Measurements from ENCODE around the gene UQCRQ.

Gene UQCRQ

DNA sequence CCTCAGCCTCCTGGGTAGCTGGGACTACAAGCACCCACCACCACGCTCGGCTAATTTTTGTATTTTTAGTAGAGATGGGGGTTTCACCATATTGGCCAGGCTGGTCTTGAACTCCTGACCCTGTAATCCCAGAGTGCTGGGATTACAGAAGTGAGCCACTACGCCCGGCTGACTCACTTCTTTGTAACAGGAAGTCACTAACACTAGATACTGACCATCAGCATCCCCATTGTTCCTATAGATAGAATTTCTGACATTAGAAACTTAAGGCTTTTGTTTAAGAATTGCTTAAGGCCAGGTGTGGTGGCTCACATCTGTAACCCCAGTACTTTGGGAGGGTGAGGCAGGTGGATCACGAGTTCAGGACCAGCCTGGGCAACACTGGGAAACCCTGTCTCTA lies 49.2 kb downstream of the UQCRQ start:
- DNase-seq (ENCODE audit: low read depth): no peak

DNA sequence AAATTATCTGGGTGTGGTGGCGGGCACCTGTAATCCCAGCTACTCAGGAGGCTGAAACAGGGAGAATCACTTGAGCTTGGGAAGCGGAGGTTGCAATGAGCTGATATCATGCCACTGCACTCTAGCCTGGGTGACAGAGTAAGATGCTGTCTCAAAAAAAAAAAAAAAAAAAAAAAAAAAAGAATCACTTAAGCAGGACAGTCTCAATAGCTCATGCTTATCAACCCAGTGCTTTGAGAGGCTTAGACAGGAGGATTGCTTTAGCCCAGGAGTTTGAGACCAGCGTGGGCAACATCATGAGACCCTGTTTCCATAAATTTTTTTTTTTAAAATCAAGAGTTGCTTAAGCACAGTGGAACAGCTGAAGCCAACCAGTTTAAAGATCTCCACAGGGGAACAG lies 49.6 kb downstream of the UQCRQ start:
- no peak for DNase-seq (ENCODE audit: low read depth)

All from stimulated activated CD4-positive, alpha-beta T cell treated with anti-CD3 and anti-CD28 coated beads, Interleukin-2, amount 100 ng/mL, for 4 hours (primary cell).